Neural cell (in vitro differentiated cells): ENCODE measurements around the gene PDE6G.

Experiments
- CTCF ChIP-seq: fragments of 450-650 bp; IDR thresholded peaks from 2 replicates; pipeline ENCODE4 v1.5.1; 2014; ENCODE audit warnings: antibody characterized with exemption, mild to moderate bottlenecking, moderate library complexity; ENCODE audit not compliant: poor library complexity, severe bottlenecking
- EP300 ChIP-seq: fragments of 450-650 bp; conservative IDR thresholded peaks from 2 replicates; pipeline ENCODE4 v1.6.1; 2014; ENCODE audit warnings: antibody characterized with exemption, mild to moderate bottlenecking, moderate library complexity; ENCODE audit not compliant: poor library complexity, severe bottlenecking
- EZH2 ChIP-seq: fragments of 200-600, 300-800 bp; shearing (Covaris generic), sonication (generic); IDR thresholded peaks from 2 replicates; pipeline ENCODE4 v1.6.1; 2014; ENCODE audit warnings: antibody characterized with exemption, low read length, borderline replicate concordance, mild to moderate bottlenecking; ENCODE audit not compliant: insufficient read depth, poor library complexity, severe bottlenecking
- RAD21 ChIP-seq: fragments of 450-650 bp; conservative IDR thresholded peaks from 2 replicates; pipeline ENCODE4 v1.6.1; 2014; ENCODE audit warnings: antibody characterized with exemption, mild to moderate bottlenecking, moderate library complexity
- REST ChIP-seq: IDR thresholded peaks from 2 replicates; pipeline ENCODE4 v1.6.1; 2012; ENCODE audit warnings: borderline replicate concordance
- SMC3 ChIP-seq: fragments of 450-650 bp; conservative IDR thresholded peaks from 2 replicates; pipeline ENCODE4 v1.6.1; 2014; ENCODE audit warnings: antibody characterized with exemption, mild to moderate bottlenecking, moderate library complexity; ENCODE audit not compliant: poor library complexity
- TAF1 ChIP-seq: IDR thresholded peaks from 2 replicates; pipeline ENCODE4 v1.6.1; 2012; ENCODE audit warnings: low read depth

- TF ChIP-seq CTCF, result no peak
- no peak for TF ChIP-seq REST
- no peak for TF ChIP-seq RAD21
- TF ChIP-seq EZH2, result no peak
- TF ChIP-seq EP300, result no peak
- no peak for TF ChIP-seq SMC3
- TF ChIP-seq TAF1, result no peak
These were observed 35.3 kb upstream of the PDE6G start for GRCh38 chr17:81691608-81692007.
